Activated CD4-positive, alpha-beta T cell treated with anti-CD3 and anti-CD28 coated beads for 4 hours (primary cell): ENCODE measurements around the gene SLC9A9.

Source experiments
- DNase-seq, 2 donors: peaks; one replicate each; pipeline ENCODE4 v3.0.0-alpha.2; 2020

Gene SLC9A9

DNA sequence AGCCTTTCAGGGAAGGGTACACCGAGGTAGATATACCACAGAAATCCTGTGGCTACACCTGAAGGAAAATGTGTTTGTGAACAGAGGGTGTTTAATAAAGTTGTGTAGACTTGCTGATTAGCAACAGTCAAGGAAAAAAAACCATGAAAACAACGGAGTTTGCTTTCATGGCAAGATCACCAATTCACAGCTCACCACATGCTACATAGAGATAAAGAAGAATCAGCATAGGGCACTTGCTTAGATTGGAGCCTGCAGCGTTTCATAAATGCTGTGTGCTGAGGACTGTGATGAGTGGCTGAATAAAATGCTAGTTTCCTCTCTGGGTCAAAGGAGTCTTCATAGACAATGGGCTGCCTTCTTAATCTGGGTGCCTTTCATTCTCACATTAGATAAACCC lies 257.6 kb downstream of the SLC9A9 start:
- DNase-seq: no peak

- no peak for DNase-seq
These were observed 261.7 kb downstream of the SLC9A9 start for GRCh38 chr3:143586576-143586975.

DNA sequence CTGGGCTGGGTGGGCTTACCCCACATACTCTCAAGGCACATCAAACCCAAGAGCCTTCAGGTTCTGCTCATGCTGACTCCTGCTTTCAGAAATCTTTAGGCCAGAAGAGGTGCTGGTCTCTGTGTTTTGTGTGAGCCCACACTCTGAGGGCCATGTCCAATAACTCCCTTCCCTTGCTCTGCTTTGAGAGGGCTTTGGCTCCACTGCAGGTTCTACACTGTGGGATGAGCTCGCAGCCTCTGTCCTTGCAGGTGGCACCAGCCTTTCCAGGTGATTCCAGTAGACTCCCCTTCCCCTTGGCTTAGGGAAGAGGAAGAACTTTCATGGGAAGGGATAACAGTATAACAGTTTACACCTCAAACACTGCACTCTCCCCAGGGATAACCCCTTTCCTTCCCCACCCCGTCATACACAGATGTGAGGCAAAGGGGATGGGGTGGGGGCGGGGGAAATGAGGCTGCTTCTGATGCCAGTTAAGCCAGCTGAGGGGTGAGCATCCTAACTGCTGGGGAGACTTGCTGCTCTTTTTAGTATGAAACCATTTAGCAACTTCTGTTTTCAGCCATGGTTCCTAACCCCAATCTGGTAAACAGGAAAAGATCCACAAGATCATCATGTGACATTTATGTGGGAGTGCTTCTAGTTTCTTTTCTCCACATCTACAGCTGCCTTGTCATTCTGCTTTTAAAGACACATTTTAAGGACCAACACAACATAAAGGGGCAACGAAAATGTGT lies 262.4 kb downstream of the SLC9A9 start:
- DNase-seq: no peak

DNA sequence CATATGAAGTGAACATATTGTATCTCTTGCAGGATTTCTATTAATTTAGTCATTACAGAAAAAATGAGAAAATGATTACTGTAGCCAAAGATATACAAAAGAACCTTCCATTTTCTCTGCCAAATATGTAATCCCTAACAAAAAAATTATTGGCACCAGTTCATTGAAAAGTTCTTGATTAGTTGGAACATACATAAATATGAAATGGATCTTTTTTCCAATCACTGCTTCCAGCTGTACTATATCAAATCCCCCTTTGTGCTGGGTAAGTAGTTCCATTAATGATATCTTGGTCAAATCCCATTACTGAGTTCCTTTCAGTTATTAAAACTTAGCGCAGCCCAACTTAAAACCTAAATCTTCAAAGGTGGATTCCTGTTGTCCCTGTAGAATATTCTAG lies 263.8 kb downstream of the SLC9A9 start:
- no peak for DNase-seq

- DNase-seq: no peak
These were observed 266.1 kb downstream of the SLC9A9 start for GRCh38 chr3:143581972-143582722.

DNA sequence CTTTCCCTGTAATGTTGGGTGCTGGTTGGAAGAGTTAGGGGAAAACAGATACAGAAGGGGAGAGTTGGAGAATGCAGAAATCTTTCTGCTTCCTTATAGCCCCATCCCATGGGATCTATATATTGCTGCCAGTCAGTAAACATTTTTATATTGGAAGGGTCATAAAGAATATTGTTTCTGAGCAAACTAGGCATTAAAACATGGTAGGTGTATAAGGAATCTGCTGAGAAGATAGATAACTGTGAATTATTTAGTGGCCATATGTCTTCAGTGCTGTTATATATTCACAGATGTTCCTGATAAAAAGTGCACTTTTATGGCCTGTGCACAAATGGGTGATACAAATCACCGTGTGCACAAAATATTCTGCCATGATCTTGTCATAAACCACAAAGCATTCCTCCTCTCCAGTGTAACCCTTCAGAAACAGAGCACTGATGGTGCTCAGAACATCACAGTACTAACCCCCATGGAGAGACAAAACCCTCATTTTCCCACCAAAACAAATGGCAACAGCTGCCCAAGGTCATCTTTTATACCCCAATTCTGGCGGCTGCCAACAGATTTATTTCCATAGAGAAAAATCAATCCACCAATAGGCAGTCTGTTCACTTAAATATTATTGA lies 269.3 kb downstream of the SLC9A9 start:
- DNase-seq: no peak

DNA sequence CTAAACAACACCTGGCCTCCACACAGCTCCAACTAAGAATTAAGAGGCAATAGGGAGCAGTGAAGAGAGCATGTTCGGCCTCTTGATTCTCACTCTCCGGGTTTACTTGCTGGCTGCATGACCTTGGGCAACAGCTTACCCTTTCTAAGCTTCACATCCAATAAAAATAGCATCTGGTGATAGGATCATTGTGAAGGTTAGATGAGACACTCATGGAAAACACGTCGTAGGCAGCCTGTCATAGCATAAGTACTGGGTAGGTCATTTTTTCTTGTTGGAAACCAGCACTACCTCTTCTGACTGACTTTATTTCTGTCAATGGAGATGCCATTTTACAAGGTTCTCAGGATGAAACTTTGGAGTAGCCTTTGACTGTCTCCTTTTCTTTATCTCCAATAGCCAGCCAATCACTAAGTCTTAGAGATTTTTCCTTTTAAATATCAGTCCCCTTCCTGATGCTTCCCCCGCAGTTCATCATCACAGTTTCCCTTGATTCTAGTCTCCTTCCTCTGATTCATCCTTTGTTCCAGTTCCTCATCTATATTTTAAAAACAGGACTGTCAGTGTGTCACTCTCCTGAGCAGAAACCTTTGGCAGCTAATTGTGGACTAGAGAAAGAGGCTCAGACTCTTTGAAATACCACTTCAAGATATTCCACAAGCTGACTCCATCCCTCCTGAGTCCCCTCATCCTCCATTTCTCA lies 271.5 kb downstream of the SLC9A9 start:
- DNase-seq: no peak

DNA sequence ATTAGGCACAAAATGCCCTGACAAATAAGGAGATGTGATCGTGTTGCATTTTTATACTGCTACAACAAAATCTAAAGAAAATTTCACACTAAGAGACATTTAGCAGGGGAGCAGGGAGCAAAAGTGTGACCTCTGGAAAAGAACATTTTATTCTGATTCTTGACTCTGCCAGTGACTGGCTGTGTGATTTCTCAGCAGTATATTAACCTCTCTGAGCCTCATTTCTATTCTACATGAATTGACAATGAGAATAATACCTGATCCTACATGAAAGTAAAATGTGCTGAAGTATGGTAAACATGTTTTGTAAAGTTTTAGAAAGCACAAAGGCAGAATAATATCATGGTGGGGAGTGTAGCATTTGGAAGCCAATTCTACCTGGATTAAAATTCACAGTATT lies 273.3 kb downstream of the SLC9A9 start:
- no peak for DNase-seq

GRCh38 chr3:143573610-143574303 lies 274.5 kb downstream of the SLC9A9 start:
- DNase-seq: no peak

- DNase-seq: no peak
These were observed 276.7 kb downstream of the SLC9A9 start for GRCh38 chr3:143571548-143571947.

- no peak for DNase-seq
These were observed 280.4 kb downstream of the SLC9A9 start for GRCh38 chr3:143567823-143568222.

- no peak for DNase-seq
These were observed 282.3 kb downstream of the SLC9A9 start for GRCh38 chr3:143565951-143566350.

GRCh38 chr3:143563786-143564185 lies 284.5 kb downstream of the SLC9A9 start:
- no peak for DNase-seq

DNA sequence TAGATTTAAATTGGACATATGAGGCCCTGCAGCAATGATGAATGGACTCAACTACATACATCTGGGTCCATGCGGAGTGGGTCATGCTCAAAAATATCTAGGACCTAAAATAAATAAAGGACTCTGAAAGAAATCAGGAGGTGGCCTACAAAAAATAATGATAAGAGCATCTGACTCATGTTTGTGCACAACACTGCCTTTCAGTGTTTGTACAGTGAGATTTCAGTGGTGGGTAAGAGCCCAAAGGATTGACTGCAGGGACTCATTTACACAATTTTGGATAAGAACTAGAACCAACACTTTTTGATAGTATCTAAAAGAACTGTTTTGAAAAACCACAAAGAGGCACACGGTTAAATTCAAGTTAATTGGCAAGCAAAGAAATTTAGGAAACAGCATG lies 285.5 kb downstream of the SLC9A9 start:
- no peak for DNase-seq

GRCh38 chr3:143559296-143559695 lies 289.0 kb downstream of the SLC9A9 start:
- DNase-seq: no peak

- no peak for DNase-seq
These were observed 295.4 kb downstream of the SLC9A9 start for GRCh38 chr3:143552851-143553250.

GRCh38 chr3:143551761-143552160 lies 296.5 kb downstream of the SLC9A9 start:
- DNase-seq: no peak

- no peak for DNase-seq
These were observed 299.3 kb downstream of the SLC9A9 start for GRCh38 chr3:143548861-143549497.

GRCh38 chr3:143548393-143548792 lies 299.9 kb downstream of the SLC9A9 start:
- DNase-seq: no peak

- DNase-seq: no peak
These were observed 309.7 kb downstream of the SLC9A9 start for GRCh38 chr3:143538577-143538981.

DNA sequence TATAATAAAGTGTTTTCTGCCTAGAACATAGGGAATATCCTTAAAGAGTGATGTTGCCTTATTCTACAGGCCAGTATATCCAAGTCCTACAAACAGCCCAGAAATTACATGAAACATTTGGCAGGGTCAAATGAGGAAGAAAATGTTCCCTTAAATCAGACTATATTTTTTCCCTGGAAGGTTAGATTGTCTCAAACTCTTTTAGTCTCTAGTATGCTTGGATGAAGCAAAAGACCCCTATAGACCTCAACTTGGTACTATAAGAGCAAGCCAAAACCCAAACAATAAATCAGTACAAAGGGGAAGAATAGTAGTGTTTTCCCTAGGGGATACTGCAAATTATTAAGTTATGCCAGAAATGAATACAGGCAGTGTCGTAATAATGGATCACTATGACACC lies 310.2 kb downstream of the SLC9A9 start:
- no peak for DNase-seq

GRCh38 chr3:143536817-143537535 lies 311.3 kb downstream of the SLC9A9 start:
- DNase-seq: no peak
